ENCODE measurements around the gene RHBDL1. TPM values are rescaled to one million over a fixed set of nuclear protein-coding genes. Genes with fewer than 3 reads are reported as not detected.
A peak's percentile ranks its signal among the peaks of the same experiment; 100 is the strongest.

RHBDL1 gene
- total and polyA plus RNA-seq, 2 experiments from 2014 or later: 3.4 to 4.2 TPM

DNA sequence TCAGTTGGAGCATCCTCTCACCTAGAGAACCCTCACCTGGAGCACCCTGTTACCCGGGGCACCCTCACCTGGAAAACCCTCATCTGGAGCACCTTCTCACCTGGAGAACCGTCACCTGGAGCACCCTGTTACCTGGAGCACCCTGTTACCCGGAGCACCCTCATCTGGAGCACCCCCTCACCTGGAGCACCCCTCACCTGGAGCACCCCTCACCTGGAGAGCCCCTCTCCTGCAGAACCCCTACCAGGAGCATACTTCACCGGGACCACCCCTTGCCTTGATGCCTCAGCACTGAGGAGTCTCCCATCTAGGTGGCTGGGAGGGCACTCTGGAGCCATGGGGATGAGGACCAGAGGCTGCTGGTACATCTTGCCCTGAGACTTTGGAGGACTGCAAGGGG, 33.5 kb downstream of the RHBDL1 start:
- 94% methylated on average over 3 of the region's 4 CpGs for WGBS (ENCODE audit: low lambda C conversion rate, missing lambda C conversion rate)
- Histone ChIP-seq H4K20me1 (ENCODE audit: insufficient read depth, poor library complexity, severe bottlenecking) (no peaks in the 10 kb centered on the region), H3K4me1 (ENCODE audit: insufficient read depth) (no peaks in the 10 kb centered on the region), H3K9me3 (ENCODE audit: low read depth) (no peaks in the 10 kb centered on the region), H3K27me3 (peaks cover 59% of the 10 kb centered on the region), H3K4me3 (no peak overlapping the region), H3K27ac (no peak overlapping the region), H2AFZ (no peak overlapping the region), H3K9me2 (replicated peaks; ENCODE audit: insufficient read depth) (no peaks in the 10 kb centered on the region), H3K79me2 (no peaks in the 10 kb centered on the region), H3K36me3 (replicated peaks; ENCODE audit: insufficient read depth, low read depth) (no peaks in the 10 kb centered on the region), H3K4me2 (no peak overlapping the region)
- no peak for DNase-seq (ENCODE audit: low spot score)
- TF ChIP-seq EZH2 (IDR thresholded peaks at IDR 0.05; ENCODE audit: borderline replicate concordance) (no peak), EZH2phosphoT487 (IDR thresholded peaks at IDR 0.05; ENCODE audit: low read depth, severe bottlenecking, unreplicated experiment) (no peak), CTCF (IDR thresholded peaks at IDR 0.05; ENCODE audit: poor library complexity) (no peak)

- H3K9me3 ChIP-seq (ENCODE audit: low read depth): no peaks in the 10 kb centered on the region
- H3K4me1 ChIP-seq (ENCODE audit: insufficient read depth): peaks cover 3% of the 10 kb centered on the region
- peaks cover 54% of the 10 kb centered on the region for H3K27me3 ChIP-seq
- H3K4me3 ChIP-seq: no peak overlapping the region
- no peak for TF ChIP-seq EZH2phosphoT487 (IDR thresholded peaks at IDR 0.05; ENCODE audit: low read depth, severe bottlenecking, unreplicated experiment)
- TF ChIP-seq EZH2 (IDR thresholded peaks at IDR 0.05; ENCODE audit: borderline replicate concordance): no peak
- no peak for TF ChIP-seq CTCF (IDR thresholded peaks at IDR 0.05; ENCODE audit: poor library complexity)
- no peaks in the 10 kb centered on the region for H3K36me3 ChIP-seq (replicated peaks; ENCODE audit: insufficient read depth, low read depth)
- no peaks in the 10 kb centered on the region for H3K9me2 ChIP-seq (replicated peaks; ENCODE audit: insufficient read depth)
- H3K79me2 ChIP-seq: no peaks in the 10 kb centered on the region
- no peak overlapping the region for H3K27ac ChIP-seq
- DNase-seq (ENCODE audit: low spot score): peak; percentile 71
- no peaks in the 10 kb centered on the region for H4K20me1 ChIP-seq (ENCODE audit: insufficient read depth, poor library complexity, severe bottlenecking)
- H3K4me2 ChIP-seq: no peak overlapping the region
- 42% methylated on average over 30 of the region's 30 CpGs for WGBS (ENCODE audit: low lambda C conversion rate, missing lambda C conversion rate)
- no peak overlapping the region for H2AFZ ChIP-seq
Observed at GRCh38 chr16:709566-710499, 34.4 kb downstream of the RHBDL1 start.

- no peak for DNase-seq (ENCODE audit: low spot score)
- no peaks in the 10 kb centered on the region for H4K20me1 ChIP-seq (ENCODE audit: insufficient read depth, poor library complexity, severe bottlenecking)
- no peaks in the 10 kb centered on the region for H3K36me3 ChIP-seq (replicated peaks; ENCODE audit: insufficient read depth, low read depth)
- H3K27me3 ChIP-seq: peaks cover 51% of the 10 kb centered on the region
- no peak overlapping the region for H2AFZ ChIP-seq
- H3K79me2 ChIP-seq: no peaks in the 10 kb centered on the region
- no peak for TF ChIP-seq CTCF (IDR thresholded peaks at IDR 0.05; ENCODE audit: poor library complexity)
- no peak for TF ChIP-seq EZH2 (IDR thresholded peaks at IDR 0.05; ENCODE audit: borderline replicate concordance)
- no peak for TF ChIP-seq EZH2phosphoT487 (IDR thresholded peaks at IDR 0.05; ENCODE audit: low read depth, severe bottlenecking, unreplicated experiment)
- H3K9me2 ChIP-seq (replicated peaks; ENCODE audit: insufficient read depth): no peaks in the 10 kb centered on the region
- WGBS (ENCODE audit: low lambda C conversion rate, missing lambda C conversion rate): 86% methylated on average over 21 of the region's 21 CpGs
- peaks cover 6% of the 10 kb centered on the region for H3K4me1 ChIP-seq (ENCODE audit: insufficient read depth)
- H3K4me2 ChIP-seq: no peak overlapping the region
- no peak overlapping the region for H3K4me3 ChIP-seq
- H3K9me3 ChIP-seq (ENCODE audit: low read depth): no peaks in the 10 kb centered on the region
- no peak overlapping the region for H3K27ac ChIP-seq
Observed at GRCh38 chr16:710500-711075, 35.1 kb downstream of the RHBDL1 start.

Measured in hepatocyte (in vitro differentiated cells).